ENCODE results near the gene IFT25.

Gene IFT25

GRCh38 chr1:53946252-53947171 lies 1.0 kb upstream of the IFT25 start, which contains the start of gene LRRC42:
Gene LRRC42, plus strand, starts transcription at chr1:53946350. Its CDS starts 5,650 bp downstream, at chr1:53952000.
- DNase-seq = no peak
- H3K4me1 Mint-ChIP-seq = peaks cover 70% of the 10 kb centered on the region

GRCh38 chr1:53945183-53945432 lies 391 bp downstream of the IFT25 start:
- DNase-seq = no peak
- peaks cover 24% of the 10 kb centered on the region for H3K36me3 Mint-ChIP-seq (ENCODE audit: low read depth)
- H3K9me3 Mint-ChIP-seq = peaks cover 2% of the 10 kb centered on the region
- no peak for TF ChIP-seq CTCF (IDR thresholded peaks at IDR 0.05)
- H3K4me1 Mint-ChIP-seq = peaks cover 62% of the 10 kb centered on the region
- peak overlapping the region; percentile 93 for H3K27ac Mint-ChIP-seq
- H3K4me3 Mint-ChIP-seq = peak overlapping the region; percentile 90
- H3K27me3 Mint-ChIP-seq (ENCODE audit: low read depth, poor library complexity) = no peaks in the 10 kb centered on the region

More at GRCh38 chr1:53946252-53947171, 1.0 kb upstream of the IFT25 start, which contains the start of gene LRRC42:
- H3K27me3 Mint-ChIP-seq (ENCODE audit: low read depth, poor library complexity) = no peaks in the 10 kb centered on the region
- no peak for TF ChIP-seq CTCF (IDR thresholded peaks at IDR 0.05)
- H3K27ac Mint-ChIP-seq = peak within 1 kb of the TSS; percentile 93
- H3K9me3 Mint-ChIP-seq = no peaks in the 10 kb centered on the region
- peaks cover 21% of the 10 kb centered on the region for H3K36me3 Mint-ChIP-seq (ENCODE audit: low read depth)
- peak within 1 kb of the TSS; percentile 94 for H3K4me3 Mint-ChIP-seq

- peaks cover 59% of the 10 kb centered on the region for H3K4me1 Mint-ChIP-seq
- peaks cover 7% of the 10 kb centered on the region for H3K9me3 Mint-ChIP-seq
- peaks cover 29% of the 10 kb centered on the region for H3K36me3 Mint-ChIP-seq (ENCODE audit: low read depth)
- TF ChIP-seq CTCF (IDR thresholded peaks at IDR 0.05) = no peak
- H3K27ac Mint-ChIP-seq = no peak overlapping the region
- peak; percentile 8 for DNase-seq
- H3K4me3 Mint-ChIP-seq = peak overlapping the region; percentile 90
- no peaks in the 10 kb centered on the region for H3K27me3 Mint-ChIP-seq (ENCODE audit: low read depth, poor library complexity)
These were observed 873 bp downstream of the IFT25 start for GRCh38 chr1:53944469-53945182.

- no peak for TF ChIP-seq CTCF (IDR thresholded peaks at IDR 0.05)
- DNase-seq = no peak
- no peaks in the 10 kb centered on the region for H3K27me3 Mint-ChIP-seq (ENCODE audit: low read depth, poor library complexity)
- peak overlapping the region; percentile 75 for H3K4me3 Mint-ChIP-seq
- peaks cover 37% of the 10 kb centered on the region for H3K36me3 Mint-ChIP-seq (ENCODE audit: low read depth)
- H3K27ac Mint-ChIP-seq = peak overlapping the region; percentile 7
- H3K4me1 Mint-ChIP-seq = peaks cover 49% of the 10 kb centered on the region
- H3K9me3 Mint-ChIP-seq = peaks cover 12% of the 10 kb centered on the region
These were observed 1.9 kb downstream of the IFT25 start for GRCh38 chr1:53943490-53944043.

- Mint-ChIP-seq H3K9me3 (peaks cover 12% of the 10 kb centered on the region), H3K4me1 (peaks cover 44% of the 10 kb centered on the region), H3K4me3 (peak overlapping the region; percentile 75), H3K27me3 (ENCODE audit: low read depth, poor library complexity) (no peaks in the 10 kb centered on the region), H3K36me3 (ENCODE audit: low read depth) (peaks cover 41% of the 10 kb centered on the region), H3K27ac (peak overlapping the region; percentile 7)
- DNase-seq = no peak
- no peak for TF ChIP-seq CTCF (IDR thresholded peaks at IDR 0.05)
These were observed 2.4 kb downstream of the IFT25 start for GRCh38 chr1:53943090-53943489.
